Spleen (tissue), 11 donors: ENCODE measurements around the gene IFITM10. TPM values are rescaled to one million over a fixed set of nuclear protein-coding genes. Genes with fewer than 3 reads are reported as not detected.

Experiments
- DNase-seq: peaks from one replicate; pipeline ENCODE4 v3.0.0-alpha.2; 2020
- H3K27ac ChIP-seq, 8 donors: fragments of 200-600 bp; sonication (generic) in 7 of 8; 1 replicate in 4 of 8; 2 replicates in 4 of 8; pipeline versions ENCODE4 v1.5.0 to v1.8.0; 2016 to 2021; ENCODE audit warnings: inconsistent platforms in 4 of 8, mild to moderate bottlenecking in 4 of 8, moderate library complexity in 1 of 8
- H3K27me3 ChIP-seq, 7 donors: fragments of 200-600 bp; sonication (generic) in 6 of 7; replicated peaks in 1 of 7; 1 replicate in 4 of 7; 2 replicates in 3 of 7; pipeline versions ENCODE4 v1.5.0 to v1.8.0; 2016 to 2021; ENCODE audit warnings: inconsistent platforms in 3 of 7, mild to moderate bottlenecking in 1 of 7
- H3K36me3 ChIP-seq, 6 donors: fragments of 200-600 bp; sonication (generic) in 5 of 6; 1 replicate in 4 of 6; 2 replicates in 2 of 6; pipeline versions ENCODE4 v1.5.0 to v1.8.0; 2016 to 2021; ENCODE audit warnings: inconsistent platforms in 2 of 6
- H3K4me1 ChIP-seq, 6 donors: fragments of 200-600 bp; sonication (generic) in 5 of 6; 1 replicate in 3 of 6; 2 replicates in 3 of 6; pipeline versions ENCODE4 v1.5.0 to v1.8.0; 2016 to 2021; ENCODE audit warnings: inconsistent platforms in 3 of 6
- H3K4me3 ChIP-seq, 8 donors: fragments of 200-600 bp; sonication (generic) in 7 of 8; 1 replicate in 4 of 8; 2 replicates in 4 of 8; pipeline versions ENCODE4 v1.5.0 to v1.8.0; 2016 to 2021; ENCODE audit warnings: inconsistent platforms in 4 of 8, mild to moderate bottlenecking in 4 of 8, moderate library complexity in 2 of 8
- H3K9me3 ChIP-seq, 8 donors: fragments of 200-600 bp; sonication (generic) in 7 of 8; 1 replicate in 4 of 8; 2 replicates in 4 of 8; pipeline versions ENCODE4 v1.5.0 to v1.8.0; 2016 to 2021; ENCODE audit warnings: inconsistent platforms in 4 of 8
- POLR2A ChIP-seq, 3 donors: fragments of 450-650 bp; IDR thresholded peaks; one replicate each; pipeline ENCODE4 v1.5.1; 2017; ENCODE audit warnings: antibody characterized with exemption in 3 of 3, mild to moderate bottlenecking in 1 of 3
- POLR2AphosphoS5 ChIP-seq, 3 donors: sonication (generic); formaldehyde crosslinking; IDR thresholded peaks; one replicate each; pipeline ENCODE4 v1.5.1; 2017; ENCODE audit warnings: antibody characterized with exemption in 3 of 3
- WGBS, 5 donors: extraction: QIAGEN DNeasy Blood & Tissue Kit in 3 of 5; methylation state at CpG; one replicate each; pipeline versions ENCODE4 v1.1.5 to v1.1.7; 2013 to 2018; 5-methylcytosine and 5-hydroxymethylcytosine counted together
- intact Hi-C: fragments of 100-400 bp; cut with DNase I; formaldehyde crosslinking; loops from one replicate; pipeline ENCODE4 v1.15.0; 2023; ENCODE audit warnings: low total_unique reads
- polyA plus RNA-seq, 3 donors: library from polyadenylated mRNA; stranded (reverse); fragments of 200-250 nt; gene quantifications; one replicate each; pipeline ENCODE4 v1.2.1, GENCODE V29; 2013
- total RNA-seq, 7 donors: library from RNA; depleted of rRNA in 3 of 7; stranded (reverse); fragments of >200 nt in 3 of 7; fragmentation: NEBNext Ultra II Directional in 4 of 7; extraction: Animal tissue kit (Norgen Biotek cat#: 25700) in 4 of 7; gene quantifications; one replicate each; pipeline versions ENCODE4 v1.1.0 to v1.2.1, GENCODE V29; 2016 to 2021
- TF ChIP-seq, protein P1 (sequence below), 11 experiments: fragments of 200-600 bp in 7 of 11; fragments of 450-650 bp in 4 of 11; sonication (generic) in 4 of 11; IDR thresholded peaks in 8 of 11; conservative IDR thresholded peaks in 3 of 11; 1 replicate in 7 of 11; 2 replicates in 4 of 11; pipeline versions ENCODE4 v1.4.0 to v1.8.0; 2016 to 2021; ENCODE audit warnings: antibody characterized with exemption in 11 of 11, inconsistent platforms in 4 of 11, mild to moderate bottlenecking in 1 of 11
- donor health status: healthy with polysubstance abuse.
- donor health status: DM: no; HTN: no; CAD: no; lungs with moderate emphysema.
- donor health status: DM: no; HTN: no; CAD: no.
- donor health status: Bipolar disorder and iron deficiency.
- donor health status: healthy.
- donor health status: DM: no; HTN: no; CAD: no.
- donor health status: DM: yes; HTN: yes; CAD: no.

IFITM10 gene
- total and polyA plus RNA-seq, 10 donors: 0.80 to 41.6 (median 7.3) TPM

DNA sequence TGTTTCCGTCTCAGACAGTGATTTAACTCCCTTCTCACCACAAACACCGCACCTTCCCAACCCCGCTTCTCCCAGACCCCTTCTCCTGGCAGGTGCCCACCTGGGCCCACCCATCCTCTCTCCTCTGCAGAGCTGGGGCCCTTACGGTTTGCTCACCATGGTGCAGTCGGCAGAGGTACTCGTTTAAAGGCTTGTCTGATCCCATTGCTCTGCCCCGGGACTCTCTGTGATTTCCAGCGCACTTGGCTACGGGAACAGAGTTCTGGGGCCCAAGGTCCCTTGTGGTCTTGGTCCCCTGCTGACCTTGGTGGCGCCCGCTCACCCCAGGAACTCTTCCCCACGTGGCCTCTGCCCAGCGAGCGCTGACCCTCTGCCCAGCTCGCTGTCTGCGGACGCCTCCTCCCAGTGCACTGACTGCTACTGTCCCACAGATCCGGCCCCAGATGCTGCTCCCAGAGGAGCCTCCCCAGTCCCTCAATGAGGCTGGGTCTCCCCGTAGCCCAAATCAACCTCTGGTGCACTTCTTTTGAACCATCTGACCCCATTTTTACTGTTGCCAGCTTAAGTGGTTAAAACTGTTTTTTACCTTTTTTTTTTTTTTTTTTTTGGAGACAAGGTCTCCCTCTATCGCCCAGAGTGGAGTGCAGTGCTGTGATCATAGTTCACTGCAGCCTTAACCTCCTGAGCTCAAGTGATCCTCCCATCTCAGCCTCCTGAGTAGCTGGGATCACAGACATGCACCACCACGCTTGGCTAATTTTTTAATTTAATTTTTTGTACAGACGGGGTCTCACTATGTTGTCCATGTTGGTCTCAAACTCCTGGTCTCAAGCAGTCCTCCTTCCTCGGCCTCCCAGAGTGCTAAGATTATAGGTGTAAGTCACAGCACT, 34.6 kb upstream of the IFITM10 start:
- 83 to 93% (median 90%) methylated on average over 23 of the region's 23 CpGs for WGBS, 5 donors
- no peaks in the 10 kb centered on the region for H3K9me3 ChIP-seq
- no peak overlapping the region for H3K27ac ChIP-seq
- no peaks in the 10 kb centered on the region for H3K27me3 ChIP-seq
- no peak overlapping the region for H3K4me3 ChIP-seq
- intact Hi-C loops: no loop called here
- H3K4me1 ChIP-seq: peaks cover 3 to 44% (median 28%) of the 10 kb centered on the region in 6 donors
- H3K36me3 ChIP-seq: no peaks in the 10 kb centered on the region
- DNase-seq: no peak
- TF ChIP-seq POLR2AphosphoS5 (IDR thresholded peaks at IDR 0.05) (no peak), POLR2A (IDR thresholded peaks at IDR 0.05) (no peak)
- TF ChIP-seq, protein P1, sequence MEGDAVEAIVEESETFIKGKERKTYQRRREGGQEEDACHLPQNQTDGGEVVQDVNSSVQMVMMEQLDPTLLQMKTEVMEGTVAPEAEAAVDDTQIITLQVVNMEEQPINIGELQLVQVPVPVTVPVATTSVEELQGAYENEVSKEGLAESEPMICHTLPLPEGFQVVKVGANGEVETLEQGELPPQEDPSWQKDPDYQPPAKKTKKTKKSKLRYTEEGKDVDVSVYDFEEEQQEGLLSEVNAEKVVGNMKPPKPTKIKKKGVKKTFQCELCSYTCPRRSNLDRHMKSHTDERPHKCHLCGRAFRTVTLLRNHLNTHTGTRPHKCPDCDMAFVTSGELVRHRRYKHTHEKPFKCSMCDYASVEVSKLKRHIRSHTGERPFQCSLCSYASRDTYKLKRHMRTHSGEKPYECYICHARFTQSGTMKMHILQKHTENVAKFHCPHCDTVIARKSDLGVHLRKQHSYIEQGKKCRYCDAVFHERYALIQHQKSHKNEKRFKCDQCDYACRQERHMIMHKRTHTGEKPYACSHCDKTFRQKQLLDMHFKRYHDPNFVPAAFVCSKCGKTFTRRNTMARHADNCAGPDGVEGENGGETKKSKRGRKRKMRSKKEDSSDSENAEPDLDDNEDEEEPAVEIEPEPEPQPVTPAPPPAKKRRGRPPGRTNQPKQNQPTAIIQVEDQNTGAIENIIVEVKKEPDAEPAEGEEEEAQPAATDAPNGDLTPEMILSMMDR (IDR thresholded peaks at IDR 0.05 in 8 of 11, conservative IDR thresholded peaks at IDR 0.05 in 3 of 11): no peak

DNA sequence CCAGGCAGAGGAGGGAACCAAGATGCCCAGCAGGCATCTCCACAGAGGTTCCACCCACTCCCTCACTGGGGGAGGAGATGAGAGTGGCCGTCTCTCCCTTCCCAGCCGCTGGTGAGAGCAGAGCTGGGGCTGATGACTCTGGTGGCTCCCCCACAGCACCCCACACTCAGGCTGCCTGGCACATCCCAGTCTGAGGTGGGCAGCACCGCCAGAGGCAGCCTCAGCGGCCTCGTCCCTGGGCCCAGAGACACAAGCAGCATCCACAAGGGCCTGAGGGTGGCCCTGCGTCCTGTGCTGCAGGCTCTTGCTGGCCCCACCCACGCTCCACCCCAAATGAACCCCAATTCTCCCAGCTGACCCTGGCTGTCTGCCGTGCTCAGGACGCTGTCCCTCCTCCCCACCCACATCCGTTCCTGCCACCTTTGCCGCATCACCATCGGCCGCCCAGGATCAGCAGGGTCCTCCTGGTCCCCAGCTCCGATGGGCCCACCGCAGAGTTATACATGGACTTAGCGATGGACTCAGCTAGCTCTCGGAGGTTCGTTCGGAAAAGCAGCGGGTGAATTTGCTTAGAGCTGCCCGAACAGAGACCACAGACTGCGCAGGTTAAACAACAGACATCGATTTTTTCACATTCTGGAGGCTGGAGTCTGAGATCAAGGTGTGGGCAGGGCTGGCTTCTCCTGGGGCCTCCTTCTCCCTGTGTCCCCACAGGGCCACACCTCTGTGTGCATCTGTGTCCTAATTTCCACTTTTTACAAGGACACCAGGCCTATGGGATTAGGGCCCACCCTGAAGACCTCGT, 33.5 kb upstream of the IFITM10 start:
- WGBS, 5 donors: 86 to 93% (median 88%) methylated on average over 23 to 24 of the region's 24 CpGs

DNA sequence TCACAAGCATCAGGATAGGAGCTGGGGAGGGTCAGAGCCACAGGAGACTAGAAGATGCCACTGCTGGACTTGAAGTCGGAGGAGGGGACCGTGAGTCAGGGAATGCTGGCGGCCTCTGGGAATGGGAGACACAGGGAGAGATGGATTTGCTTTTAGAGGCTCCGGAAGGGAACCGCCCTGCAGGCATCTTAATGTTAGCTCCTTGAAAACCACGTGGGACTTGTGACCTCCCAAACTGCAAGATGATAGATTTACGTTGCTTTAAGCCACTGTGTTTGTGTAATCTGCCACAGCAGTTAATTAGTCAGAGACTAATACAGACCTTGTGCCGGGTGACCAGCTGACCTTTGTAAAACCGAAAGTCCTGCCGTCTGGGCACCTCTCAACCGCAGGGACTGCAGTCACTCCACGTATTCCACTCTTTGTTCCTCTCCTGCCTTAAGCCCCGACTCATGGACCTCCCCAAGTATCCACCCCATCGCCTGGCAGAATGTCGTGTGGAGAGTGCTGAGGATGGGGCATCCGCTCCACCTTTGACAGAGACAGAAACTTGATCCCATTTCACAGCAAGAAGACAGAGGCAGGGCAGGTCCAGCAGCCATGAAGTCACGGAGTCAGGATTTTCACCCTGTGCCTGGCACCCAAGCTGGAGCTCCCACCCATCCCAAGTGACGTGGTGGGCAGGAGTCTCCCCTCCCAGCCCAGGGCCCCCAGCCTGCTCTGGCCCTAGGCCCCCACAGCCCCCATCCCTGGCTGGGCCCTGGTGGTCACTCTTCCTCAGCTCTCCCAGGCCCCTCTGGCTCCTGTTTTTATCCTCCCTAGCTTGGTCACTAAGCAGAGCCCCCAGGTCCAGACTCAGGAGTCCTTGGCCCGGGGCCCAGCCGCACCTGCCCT, 32.7 kb upstream of the IFITM10 start:
- no peak for DNase-seq
- WGBS, 5 donors: 69 to 82% (median 72%) methylated on average over 17 to 20 of the region's 20 CpGs
- TF ChIP-seq, protein P1 (IDR thresholded peaks at IDR 0.05 in 8 of 11, conservative IDR thresholded peaks at IDR 0.05 in 3 of 11): no peak
- no peak for TF ChIP-seq POLR2AphosphoS5 (IDR thresholded peaks at IDR 0.05)
- no peak for TF ChIP-seq POLR2A (IDR thresholded peaks at IDR 0.05)
- intact Hi-C loops: no loop called here
- peaks cover 3 to 64% (median 32%) of the 10 kb centered on the region in 6 donors for H3K4me1 ChIP-seq
- peak overlapping the region in 6 of 8 donors; percentile 67 to 90 (median 79) for H3K27ac ChIP-seq
- no peaks in the 10 kb centered on the region for H3K9me3 ChIP-seq
- no peaks in the 10 kb centered on the region for H3K27me3 ChIP-seq
- no peaks in the 10 kb centered on the region for H3K36me3 ChIP-seq
- H3K4me3 ChIP-seq: no peak overlapping the region

More for the DNA sequence above, 33.5 kb upstream of the IFITM10 start:
- Histone ChIP-seq H3K27me3 (no peaks in the 10 kb centered on the region), H3K4me1 (peaks cover 3 to 55% (median 30%) of the 10 kb centered on the region in 6 donors), H3K27ac (peak overlapping the region in 2 of 8 donors; percentile 76 to 90), H3K9me3 (no peaks in the 10 kb centered on the region), H3K4me3 (no peak overlapping the region), H3K36me3 (no peaks in the 10 kb centered on the region)
- intact Hi-C loops: no loop called here
- no peak for DNase-seq
- TF ChIP-seq POLR2AphosphoS5 (IDR thresholded peaks at IDR 0.05) (no peak), POLR2A (IDR thresholded peaks at IDR 0.05) (no peak)
- TF ChIP-seq, protein P1 (IDR thresholded peaks at IDR 0.05 in 8 of 11, conservative IDR thresholded peaks at IDR 0.05 in 3 of 11): no peak
